GM19238 (cell line): Measurements from ENCODE around the gene FAM13A.
"Not testable (repeated sequence)": the region's sequence is repeated elsewhere in the genome, so short reads cannot be mapped to it uniquely, and the experiment has no call there.

Experiments used
- DNase-seq: peaks from one replicate; pipeline ENCODE4 v3.0.0; 2011; ENCODE audit warnings: low spot score; ENCODE audit not compliant: insufficient read length

Gene FAM13A

DNA sequence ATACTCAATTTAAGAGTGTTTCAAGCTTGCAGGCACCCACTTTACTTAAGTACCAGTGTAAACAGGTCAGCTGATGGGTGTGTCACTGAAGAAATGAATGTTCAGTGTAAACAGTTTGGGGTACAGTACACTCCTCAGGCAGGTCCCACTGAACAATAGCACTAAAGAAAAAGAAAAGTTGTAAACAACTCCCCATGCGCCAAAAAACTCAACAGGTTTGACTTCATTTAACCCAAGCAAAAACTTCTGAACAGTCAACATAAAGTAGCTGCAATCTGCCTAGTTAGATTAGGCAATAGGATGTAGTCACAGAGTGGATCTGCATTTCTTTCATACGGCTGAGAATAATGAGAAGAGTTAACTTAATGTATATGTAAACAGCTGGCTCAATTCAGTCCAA, 93.2 kb downstream of the FAM13A start:
- no peak for DNase-seq

DNA sequence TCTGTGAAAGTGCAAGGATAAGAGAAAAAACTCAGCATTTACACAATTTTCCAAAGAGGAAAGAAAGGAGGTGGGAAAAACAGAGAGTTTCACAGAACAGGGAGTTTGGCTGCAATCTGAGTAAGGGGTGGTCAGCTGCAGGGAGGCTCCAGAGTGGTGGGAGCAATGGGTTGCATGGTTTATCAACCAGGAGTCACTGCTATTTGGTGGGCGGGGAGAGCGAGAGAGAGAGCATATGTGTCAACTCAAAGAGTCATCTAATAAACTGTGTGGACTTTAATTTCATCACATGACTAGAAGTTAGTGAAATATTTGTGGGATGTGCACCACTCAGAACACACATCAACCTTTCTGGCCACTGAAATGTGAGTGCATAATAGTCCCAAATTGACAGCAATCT, 94.6 kb downstream of the FAM13A start:
- no peak for DNase-seq

DNA sequence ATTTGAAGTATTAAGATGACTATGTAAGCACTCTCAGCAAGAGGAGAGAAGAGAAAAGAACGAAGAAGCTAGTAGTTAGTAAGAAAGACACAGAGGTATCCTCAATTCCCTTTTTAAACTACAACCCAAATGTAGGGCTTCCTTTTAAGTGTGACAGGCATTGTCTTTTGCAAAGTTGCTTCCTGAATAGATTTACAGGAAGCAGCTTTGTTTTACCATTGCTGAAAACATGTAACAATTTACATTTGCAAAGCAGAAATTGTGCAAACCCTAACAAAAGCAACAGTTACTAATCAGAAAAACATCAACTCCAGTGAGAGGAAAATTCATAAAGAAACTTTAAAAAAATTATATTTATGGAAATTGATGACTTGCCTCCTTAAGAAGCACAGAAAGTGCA, 96.4 kb downstream of the FAM13A start:
- DNase-seq, result no peak

DNA sequence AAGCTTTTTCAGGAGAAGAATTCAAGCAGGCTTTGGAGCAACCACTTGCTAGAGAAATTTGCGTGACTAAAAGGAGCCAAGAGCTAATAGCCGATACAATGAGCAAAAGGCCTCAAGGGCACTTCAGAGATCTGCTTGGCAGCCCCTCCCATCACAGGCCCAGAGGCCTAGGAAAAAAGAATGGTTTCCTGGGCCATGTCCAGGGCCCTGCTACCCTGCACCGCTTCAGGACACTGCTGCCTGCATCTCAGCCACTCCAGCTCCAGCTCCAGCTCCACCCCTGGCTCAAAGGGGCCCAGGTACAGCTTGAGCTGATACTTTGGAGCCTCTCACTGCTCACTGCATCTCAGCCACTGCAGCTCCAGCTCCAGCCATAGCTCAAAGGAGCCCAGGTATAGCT, 98.9 kb downstream of the FAM13A start:
- no peak for DNase-seq

DNA sequence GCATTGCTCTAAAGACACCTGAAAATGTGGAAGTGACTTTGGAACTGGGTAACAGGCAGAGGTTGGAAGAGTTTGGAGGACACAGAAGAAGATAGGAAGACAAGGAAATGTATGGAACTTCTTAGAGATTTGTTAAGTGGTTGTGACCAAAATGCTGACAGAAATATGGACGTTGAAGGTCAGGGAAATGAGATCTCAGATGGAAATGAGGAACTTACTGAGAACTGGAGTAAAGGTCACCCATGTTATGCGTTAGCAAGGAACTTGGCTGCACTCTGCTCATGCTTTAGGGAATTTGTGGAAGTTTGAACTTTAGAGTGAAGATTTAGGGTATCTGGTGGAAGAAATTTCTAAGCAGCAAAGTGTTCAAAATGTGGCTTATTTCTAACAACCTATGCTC, 99.4 kb downstream of the FAM13A start:
- no peak for DNase-seq

DNA sequence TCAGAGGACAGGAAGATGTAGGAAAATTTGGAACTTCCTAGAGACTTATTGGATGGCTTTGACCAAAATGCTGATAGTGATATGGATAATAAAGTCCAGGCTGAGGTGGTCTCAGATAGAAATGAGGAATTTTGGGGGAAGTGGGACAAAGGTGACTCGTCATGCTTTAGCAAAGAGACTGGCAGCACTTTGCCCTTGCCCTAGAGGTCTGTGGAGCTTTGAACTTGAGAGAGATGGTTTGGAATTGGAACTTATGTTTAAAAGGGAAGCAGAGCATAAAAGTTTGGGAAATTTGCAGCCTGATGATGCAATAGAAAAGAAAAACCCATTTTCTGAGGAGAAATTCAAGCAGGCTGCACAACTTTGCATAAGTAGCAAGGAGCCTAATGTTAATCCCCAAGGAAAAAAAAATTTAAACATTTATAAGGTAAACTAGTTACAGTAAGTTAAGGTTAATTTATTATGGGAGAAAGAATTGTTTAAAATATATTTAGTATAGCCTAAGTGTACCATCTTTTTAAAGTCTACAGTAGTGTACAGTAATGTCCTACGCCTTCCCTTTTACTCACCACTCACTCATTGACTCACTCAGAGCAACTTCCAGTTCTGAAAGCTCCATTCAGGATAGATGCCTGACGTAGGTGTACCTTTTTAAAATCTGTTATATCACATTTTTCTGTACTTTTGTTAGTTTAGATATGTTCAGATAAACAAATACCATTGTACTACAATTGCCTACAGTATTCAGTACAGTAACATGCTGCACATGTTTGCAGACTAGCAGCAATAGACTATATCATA, 101.2 kb downstream of the FAM13A start:
- no peak for DNase-seq

DNA sequence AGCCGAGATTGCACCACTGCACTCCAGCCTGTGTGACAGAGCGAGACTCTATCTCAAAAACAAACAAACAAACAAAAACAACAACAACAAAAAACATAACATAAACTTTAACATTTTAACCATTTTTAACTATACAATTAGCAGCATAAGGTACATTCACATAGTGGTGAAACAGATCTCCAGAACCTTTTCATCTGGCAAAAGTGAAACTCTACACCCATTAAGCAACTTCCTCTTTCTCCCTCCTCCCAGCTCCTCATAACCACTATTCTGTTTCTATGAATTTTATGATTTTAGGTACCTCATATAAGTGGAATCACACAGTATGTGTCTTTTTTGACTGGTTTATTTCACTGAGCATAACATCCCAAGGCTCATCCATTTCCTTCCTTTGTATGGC, 103.6 kb downstream of the FAM13A start:
- DNase-seq, result no peak

DNA sequence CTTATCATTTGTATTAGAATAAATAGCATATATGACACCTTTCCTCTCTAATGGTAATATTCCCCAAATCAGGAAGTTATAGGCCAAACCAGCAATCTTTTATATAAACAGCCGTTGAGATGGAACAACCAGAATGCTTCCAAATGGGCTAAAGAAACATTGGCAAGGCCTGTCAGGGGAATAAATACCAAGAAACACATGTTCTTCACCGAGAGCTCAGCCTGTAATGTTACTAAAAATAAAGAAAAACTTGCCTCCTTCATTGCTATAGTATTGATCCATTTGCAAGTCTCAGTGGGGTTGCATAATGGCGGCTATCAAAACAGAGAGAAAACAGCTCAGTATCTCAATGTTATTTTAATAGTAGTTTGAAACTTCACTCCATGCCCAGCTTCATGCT, 104.9 kb downstream of the FAM13A start:
- no peak for DNase-seq

DNA sequence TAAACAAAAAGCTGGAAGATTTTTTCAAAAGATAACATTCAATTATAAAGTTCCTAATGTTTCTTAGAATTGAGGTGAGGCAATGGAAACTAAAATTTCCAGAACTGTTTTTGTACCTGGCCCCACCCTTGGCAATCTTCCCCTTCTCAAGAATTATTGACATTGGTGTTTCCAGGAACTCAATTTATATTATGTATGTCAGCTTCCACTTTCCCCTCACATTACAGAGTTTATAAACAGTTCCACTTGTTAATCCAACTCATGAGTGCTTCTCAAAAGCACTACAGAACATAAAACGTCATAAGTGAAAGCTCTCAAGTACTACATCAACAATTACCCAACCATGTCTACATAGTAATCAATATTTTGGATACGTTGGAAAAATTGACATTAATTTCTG, 107.4 kb downstream of the FAM13A start:
- no peak for DNase-seq

DNA sequence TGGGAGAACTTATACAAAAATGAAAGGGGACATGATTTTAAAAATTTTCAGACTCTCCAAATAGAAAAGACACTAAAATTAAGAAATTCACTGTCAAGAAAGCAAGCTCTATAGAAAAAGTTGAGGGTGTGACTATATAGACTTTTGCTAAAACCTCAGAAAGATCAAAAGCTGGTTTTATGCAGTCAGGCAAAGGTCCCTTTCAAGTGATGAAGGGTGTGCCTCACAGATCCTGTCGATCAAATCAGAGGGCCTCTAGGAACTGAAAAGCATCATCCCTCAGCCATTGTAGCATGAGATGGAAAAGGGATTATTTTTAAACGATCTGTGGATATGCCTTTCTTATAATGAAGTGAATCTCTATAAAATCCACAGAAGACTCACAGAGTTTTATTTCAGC, 116.5 kb downstream of the FAM13A start:
- DNase-seq, result no peak

DNA sequence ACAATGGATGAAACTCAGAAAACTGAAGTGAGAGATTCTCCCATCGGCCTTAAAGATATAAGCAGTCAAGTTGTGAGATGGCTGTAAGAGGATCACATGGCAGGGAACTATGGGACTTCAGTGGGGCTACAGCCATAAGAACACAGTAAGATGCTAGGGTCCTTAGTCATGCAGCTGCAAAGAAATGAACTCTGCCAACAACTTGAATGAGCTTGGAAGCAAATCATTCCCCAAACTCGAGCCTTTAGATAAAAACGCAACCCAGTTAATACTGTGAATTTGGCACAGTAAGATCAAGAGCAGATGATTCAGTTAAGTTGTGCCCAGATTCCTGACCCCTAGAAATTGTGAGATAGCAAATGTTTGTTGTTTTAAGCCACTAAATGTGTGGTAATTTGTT, 117.3 kb downstream of the FAM13A start:
- DNase-seq, result no peak

DNA sequence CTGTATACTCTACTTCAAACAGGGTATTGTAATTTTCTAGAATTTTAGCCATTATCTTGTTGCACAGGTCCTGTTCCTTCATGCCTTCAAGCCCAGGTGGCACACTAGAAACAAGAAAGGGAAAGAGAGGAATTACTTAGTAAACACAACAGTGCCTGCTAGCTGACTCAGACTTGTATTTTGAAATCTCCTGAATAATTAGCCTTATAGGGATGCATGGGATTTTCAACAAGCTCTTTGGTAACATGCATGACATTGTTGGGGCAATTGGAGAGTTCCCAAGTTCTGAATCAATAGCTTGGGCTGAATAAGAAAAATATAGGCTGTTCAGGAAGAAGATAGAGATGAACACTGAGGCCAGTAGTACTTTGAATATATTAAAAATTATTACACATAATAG, 118.8 kb downstream of the FAM13A start:
- DNase-seq, result no peak

DNA sequence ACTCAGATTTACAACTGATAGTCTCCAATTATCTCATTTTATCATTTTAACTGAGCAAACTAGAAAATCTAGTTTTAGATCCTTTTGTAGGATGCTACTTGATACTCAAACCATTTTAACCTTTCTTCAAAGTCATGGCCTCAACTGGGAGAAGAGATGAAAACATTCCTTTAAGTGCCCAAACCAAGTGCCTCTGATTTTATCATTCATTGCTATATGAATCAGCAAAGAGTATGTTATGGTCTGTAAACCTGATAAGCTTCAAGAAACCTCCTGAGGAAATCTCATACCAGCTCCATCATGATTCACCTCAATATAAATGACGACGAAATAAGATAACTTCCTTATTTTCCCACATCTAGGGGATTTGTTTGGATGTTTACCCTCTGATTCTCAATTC, 119.9 kb downstream of the FAM13A start:
- DNase-seq, result no peak

DNA sequence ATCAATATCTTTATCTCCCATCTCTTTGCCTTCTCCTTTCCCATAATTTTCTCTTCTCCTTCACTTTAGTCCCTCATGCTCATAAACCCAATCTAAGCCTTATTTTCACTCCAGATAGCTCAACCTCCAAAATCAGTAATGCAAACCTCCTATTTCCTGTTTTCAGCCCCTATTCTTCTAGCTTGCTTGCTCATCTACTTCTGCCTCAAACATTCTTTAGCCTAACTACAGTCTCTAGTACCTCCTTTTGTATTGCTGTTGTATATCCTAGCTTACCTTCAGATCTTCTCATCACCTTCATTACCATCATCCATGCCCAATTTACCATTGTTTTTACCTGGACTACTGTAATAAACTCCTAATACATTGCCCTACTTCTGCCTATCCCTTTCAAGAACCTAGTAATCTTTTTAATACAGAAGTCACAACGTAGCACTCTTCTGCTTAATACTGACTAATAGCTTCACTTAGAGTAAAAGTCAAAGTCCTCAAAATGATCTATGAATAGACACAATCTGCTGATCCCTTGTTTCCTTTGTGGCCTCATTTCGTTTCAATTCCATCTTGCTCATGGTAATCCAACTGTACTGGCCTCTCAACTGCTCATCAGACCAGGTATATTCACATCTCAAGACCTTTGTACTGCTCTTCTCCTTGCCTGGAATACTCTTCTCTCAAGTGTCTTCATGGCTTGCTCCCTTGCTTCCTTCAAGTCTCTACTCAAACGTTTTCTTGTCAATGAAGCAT, 123.4 kb downstream of the FAM13A start:
- no peak for DNase-seq

DNA sequence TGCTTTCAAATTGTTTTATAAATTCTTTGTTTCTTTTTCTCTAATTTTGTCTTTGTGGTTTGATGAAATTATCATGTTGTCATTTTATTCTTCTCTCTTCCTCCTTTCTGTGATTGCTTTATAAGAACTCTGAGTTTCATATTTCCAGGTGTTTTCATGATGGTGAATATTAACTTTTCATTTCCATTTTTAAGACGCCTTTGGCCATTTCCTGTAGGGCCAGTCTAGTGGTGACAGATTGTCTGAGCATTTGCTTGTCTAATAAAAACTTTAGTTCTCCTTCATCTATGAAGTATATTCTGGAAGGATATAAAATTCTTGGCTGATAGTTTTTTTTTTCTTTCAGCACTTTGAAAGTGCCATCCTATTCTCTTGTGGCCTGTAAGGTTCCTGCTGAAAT, 128.1 kb downstream of the FAM13A start:
- no peak for DNase-seq

DNA sequence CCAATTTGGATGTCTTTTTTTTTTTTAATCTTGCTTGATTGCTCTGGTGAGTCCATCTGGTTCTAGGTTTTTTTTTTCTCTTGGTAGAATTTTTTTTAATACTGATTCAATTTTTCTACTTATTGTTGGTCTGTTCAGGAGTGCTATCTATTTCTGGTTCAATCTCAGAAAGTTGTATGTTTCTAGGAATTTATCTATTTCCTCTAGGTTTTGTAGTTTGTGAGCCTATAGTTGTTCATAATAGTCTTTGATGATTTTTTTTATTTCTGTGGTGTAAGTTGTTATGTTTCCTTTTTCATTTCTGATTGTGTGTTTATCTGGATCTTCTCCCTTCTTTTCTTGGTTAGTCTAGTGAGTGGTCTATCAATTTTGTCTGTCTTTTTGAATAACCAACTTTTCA, 129.6 kb downstream of the FAM13A start:
- DNase-seq, result no peak

DNA sequence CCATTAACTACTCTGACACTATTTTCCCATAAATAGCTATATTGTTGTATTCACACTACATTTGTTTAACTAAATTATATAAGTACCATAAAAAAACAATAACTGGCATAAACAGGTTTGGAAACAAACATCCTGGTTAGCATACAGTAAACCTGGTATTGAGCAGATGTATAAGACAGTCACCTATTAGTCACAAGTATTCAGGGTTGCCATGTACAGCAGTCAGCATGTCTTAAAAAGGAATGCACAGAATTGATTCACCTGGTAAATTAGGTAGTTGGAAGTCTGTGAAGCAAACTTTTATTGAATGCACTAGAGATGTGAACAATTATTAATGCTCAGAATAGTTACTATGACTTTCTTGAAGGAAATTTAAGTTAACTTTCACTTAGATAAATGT, 137.9 kb downstream of the FAM13A start:
- DNase-seq, result no peak

DNA sequence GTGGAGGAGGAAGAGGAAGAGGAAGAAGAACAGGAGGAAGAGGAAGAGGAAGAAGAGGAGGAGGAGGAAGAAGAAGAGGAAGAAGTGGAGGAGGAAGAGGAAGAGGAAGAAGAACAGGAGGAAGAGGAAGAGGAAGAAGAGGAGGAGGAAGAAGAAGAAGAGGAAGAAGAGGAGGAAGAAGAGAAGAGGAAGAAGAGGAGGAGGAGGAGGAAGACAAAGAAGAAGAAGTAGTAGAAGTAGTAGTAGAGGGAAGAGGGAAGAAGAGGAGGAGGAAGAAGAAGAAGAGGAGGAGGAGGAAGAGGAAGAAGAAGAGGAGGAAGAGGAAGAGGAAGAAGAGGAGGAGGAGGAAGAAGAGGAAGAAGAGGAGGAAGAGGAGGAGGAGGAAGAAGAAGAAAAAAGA, 143.8 kb downstream of the FAM13A start:
- DNase-seq, result not testable (repeated sequence)

DNA sequence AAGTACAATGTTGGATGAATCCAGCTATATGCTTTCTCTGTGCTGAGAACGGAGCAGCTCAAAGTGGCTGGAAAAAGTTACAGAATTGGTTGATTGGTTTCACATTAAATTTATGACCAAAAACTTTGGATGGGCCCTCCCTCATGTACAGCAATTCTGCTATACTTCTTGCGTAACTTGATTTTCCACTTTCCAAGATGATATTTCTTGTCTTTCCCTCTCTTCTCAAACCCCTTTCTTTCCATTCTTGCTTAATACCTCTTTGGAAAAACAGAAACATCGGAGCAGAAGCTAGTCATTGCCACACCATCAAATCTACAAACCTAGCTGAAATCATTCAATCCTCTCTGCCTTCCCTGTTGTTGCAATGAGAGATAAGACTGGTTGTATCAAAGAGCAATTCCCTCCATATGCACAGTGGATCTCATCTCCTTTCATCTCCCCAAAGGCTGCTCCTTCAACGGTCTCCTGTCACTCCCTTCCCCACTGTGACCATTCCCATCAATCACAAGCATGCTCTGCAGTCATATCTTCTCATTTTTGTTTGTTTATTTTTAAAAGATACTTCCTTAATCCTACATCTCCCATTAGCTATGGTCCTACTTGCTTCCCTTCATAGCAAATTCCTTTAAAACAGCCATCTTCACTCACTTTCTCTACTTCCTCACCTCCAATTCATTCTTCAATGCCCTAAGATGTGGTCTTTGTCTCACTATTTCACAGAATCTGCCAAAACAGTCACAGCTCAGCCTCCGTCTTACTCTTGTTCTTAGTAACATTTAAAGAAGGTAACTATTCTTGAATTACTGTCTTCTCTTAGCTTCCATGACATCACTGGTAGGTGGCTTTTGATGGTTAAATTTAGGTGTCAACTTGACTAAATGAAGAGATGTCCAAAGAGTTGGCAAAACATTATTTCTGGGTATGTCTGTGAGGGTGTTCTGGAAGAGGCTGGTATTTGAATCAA, 145.5 kb downstream of the FAM13A start:
- DNase-seq, result no peak

DNA sequence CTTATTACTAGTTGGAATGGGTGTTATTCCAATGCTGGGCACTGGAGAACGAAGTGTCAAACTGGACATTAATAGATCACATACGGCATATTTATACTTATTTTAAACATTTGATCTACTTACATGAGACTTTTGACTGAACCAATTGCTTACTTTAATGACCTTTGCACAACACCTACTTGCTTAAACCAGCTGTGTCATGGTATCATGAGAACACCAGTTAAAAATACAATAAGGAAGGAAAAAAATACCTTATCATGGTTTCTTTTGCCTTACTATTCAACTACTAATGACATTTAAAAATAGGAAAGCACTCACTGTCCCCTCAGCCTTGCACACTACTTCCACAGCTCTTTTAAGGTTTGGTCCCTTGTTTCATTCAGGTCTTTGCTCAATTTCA, 146.9 kb downstream of the FAM13A start:
- no peak for DNase-seq

DNA sequence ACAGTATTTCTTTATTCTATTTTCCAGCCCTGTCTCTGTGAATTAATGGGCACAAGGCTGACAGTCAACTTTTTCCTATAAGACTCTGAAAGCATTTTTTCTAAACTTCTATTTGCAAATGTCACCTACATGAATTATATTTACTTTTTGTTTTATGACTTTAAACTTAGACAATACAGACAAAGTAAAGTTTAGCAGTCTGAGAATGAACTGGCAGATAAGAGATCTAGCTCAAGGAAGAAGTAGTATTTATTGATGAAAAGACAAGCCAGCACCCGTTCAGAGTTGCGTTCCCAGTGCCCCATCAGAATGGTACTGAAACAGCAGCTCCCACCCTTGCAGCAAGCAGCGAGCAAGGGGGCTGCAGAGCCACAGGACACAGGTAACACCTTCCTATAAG, 148.5 kb downstream of the FAM13A start:
- DNase-seq, result no peak

DNA sequence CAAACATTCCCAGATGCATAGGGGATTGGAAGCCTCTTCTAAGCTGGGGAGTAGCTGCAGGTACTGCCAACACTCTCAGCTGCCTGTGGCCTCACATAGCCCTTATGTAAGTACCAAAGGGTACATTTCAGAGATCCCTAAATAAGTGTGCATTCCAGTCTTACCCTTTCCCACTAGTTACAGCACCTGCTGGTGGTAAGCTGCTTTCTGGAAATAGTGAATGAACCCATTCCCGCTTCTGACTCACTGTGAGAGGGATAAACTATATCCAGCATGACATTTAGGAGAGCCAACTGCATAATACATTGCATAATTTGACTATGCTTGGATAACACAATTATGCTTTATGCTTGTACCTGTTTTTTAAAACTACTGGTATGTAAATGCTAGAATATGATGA, 149.0 kb downstream of the FAM13A start:
- DNase-seq, result no peak
